HG03060 (cell line): Measurements from ENCODE around the gene BNIP1.
"Not testable (repeated sequence)": the region's sequence is repeated elsewhere in the genome, so short reads cannot be mapped to it uniquely, and the experiment has no call there.

ENCODE experiments used
- ATAC-seq: cut with Tn5 transposase; IDR thresholded peaks from one replicate; pipeline ENCODE4 v1.9.1; 2021; ENCODE audit warnings: low read depth, moderate number of reproducible peaks; ENCODE audit not compliant: unreplicated experiment

Gene BNIP1

DNA sequence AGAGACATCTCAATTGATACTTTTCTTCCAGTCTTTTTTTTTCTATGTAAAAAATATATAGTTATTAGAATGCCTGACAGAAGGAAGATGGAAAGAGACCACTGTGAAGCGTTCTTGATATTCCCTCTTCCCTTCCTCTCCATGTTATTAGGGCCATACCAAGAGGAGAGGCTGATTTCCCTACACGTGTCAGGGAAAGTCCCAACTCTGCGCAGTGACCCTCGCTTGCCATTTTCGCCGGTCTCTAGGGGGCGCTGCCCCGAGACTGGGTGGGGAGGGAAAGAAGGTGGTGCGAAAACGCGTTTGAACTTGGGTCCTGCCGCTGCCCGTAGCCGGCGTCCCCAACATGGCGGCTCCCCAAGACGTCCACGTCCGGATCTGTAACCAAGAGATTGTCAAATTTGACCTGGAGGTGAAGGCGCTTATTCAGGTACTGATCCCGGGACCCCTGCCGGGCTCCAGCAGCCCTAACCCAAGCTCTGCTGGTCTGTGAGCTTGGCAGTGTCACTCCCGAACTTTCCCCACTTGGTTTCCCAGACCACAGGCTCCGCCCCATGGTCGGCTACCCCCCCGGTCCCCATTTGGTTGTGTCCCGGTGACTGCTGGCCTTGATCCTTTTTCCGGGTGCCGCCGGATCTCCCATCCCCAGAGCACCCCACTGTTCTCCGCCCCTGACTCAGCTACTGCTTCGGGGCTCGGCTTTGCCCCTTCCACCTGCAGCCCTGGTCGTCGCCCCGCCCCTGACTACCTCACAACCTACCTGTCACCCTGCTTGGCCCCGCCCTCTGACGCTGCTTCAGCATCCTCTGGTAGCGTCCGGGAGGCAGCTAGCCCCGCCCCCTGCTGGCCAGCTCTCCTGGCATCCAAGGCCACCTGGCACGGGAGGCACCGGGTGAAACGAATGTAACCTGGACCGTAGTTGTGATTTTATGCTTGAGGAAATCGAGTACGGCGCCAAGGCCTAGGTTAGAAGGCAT, at the start of gene BNIP1:
Gene BNIP1 (plus strand): TSS at position 332 of the 977 bp plus-strand sequence. CDS start 15 bp downstream, at position 347.
- ATAC-seq: peak; percentile 80

DNA sequence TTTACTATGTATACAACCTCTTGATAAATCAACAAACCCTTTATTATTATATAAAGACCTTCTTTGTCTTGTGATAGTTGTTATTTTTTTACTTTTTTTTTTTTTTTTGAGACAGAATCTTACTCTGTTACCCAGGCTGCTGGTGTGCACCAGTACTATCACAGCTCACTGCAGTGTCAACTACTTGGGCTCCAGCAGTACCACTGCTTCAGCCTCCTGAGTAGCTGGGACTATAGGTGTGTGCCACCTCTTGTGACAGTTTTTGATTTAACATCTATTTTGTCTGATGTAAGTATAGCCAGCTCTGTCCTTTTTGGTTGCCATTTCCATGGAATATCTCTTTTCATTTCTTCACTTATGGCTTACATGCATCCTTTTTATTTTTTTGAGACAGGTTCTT, 45.5 kb upstream of the BNIP1 start:
- ATAC-seq: no peak

DNA sequence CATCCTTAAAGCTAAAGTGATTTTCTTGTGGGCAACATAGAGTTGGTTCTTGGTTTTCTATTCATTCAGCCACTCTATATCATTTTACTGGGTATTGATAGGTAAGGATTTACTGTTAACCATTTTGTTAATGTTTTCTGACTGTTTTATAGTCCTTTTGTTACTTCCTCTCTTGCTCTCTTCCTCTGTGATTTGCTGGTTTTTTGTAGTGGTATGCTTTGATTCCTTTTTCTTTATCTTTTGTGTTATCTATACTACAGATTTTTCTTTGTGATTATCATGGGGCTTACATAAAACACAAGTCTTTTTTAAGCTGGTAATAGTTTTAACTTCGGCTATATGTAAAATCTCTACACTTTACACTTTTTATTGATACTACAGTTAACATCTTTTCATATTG, 44.9 kb upstream of the BNIP1 start:
- no peak for ATAC-seq

- ATAC-seq: no peak
Measured at GRCh38 chr5:173101245-173101644, 43.1 kb upstream of the BNIP1 start.

- ATAC-seq: no peak
Measured at GRCh38 chr5:173103411-173103810, 40.9 kb upstream of the BNIP1 start.

DNA sequence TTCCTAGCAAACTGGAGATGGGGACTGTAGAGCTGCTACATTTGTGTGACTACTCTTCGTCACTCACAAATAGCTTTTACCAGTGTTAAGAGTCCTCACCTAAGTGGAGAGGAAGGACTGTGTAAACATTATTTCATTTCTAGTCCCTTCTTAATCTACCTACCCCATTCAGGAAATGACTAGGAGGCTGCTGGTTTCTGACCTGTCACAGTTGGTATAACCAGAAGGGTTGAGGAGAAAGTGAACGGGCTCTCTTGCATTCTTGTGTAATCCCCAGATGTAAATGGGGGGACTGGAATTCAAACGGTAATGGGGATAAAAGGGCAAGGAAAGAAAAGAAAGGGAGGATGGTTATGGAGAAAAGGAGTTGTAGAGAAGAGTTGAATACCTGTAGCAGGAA, 35.4 kb upstream of the BNIP1 start:
- no peak for ATAC-seq

- ATAC-seq: no peak
Measured at GRCh38 chr5:173114536-173114935, 29.8 kb upstream of the BNIP1 start.

DNA sequence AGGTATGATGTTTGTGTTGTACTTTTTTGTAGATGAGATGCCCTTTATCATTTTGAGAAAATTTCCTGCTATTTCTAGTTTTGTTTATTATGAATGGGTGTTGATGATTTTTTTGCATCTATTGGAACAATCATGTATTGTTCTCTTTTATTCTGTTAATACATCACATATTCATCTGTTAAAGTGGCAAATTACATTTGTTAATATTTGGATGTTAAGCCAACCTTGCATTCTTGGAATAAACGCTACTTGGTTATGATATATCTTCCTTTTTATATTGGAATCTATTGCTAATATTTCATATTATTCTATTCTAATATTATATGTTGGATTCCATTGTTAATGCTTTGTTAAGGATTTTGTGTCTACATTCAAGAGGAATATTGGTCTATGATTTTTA, 24.6 kb upstream of the BNIP1 start:
- no peak for ATAC-seq

- no peak for ATAC-seq
Measured at GRCh38 chr5:173123416-173123815, 20.9 kb upstream of the BNIP1 start.

DNA sequence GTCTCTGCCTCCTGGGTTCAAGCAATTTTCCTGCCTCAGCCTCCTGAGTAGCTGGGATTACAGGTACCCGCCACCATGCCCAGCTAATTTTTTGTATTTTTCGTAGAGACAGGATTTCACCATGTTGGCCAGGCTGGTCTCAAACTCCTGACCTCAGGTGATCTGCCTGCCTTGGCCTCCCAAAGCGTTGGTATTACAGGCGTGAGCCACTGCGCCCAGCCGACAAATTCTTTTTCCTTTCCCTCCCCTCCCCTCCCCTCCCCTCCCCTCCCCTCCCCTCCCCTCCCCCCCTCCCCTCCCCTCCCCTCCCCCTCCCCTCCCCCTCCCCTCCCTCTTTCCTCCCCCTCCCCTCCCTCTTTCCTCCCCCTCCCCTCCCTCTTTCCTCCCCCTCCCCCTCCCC, 12.2 kb upstream of the BNIP1 start:
- ATAC-seq: not testable (repeated sequence)

- no peak for ATAC-seq
Measured at GRCh38 chr5:173138707-173139106, 5.6 kb upstream of the BNIP1 start.

DNA sequence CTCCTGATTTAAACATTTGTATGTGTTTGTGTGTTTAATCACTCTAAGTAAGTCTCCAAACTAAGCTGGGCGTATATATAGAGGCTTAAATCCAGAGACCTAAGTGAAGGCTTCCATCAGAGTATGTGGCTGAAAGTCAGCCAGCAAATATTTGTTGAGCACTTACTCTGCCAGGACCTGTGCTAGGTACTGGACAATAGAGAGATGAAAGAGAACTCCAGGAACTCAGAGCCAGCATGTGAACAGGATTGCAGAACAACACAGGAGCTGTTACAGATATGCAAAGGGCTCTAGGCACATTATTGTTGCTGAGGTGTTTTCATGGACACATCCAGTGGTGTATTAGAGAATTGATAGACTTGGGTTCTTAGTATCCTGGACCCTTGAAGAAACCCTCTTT, 4.7 kb upstream of the BNIP1 start:
- no peak for ATAC-seq

DNA sequence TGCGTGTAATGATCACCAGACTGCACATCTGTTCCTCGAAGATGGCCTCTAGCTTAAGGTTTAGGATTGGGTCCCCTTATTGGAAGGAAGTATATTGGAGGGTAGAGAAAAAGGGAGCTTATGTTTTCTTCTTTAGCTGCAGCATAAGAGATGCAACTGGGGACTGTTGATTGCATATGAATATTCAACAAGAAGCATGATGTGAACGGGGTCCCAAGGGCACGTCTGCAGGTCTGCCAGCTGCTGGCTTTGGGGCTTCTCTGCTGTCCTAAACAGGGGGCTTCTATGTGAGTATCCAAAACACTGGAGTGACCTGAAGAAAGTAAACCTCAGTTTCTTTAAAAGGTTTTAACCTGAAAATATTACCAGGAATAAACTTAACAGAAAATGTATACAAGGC, 3.6 kb upstream of the BNIP1 start:
- ATAC-seq: no peak

DNA sequence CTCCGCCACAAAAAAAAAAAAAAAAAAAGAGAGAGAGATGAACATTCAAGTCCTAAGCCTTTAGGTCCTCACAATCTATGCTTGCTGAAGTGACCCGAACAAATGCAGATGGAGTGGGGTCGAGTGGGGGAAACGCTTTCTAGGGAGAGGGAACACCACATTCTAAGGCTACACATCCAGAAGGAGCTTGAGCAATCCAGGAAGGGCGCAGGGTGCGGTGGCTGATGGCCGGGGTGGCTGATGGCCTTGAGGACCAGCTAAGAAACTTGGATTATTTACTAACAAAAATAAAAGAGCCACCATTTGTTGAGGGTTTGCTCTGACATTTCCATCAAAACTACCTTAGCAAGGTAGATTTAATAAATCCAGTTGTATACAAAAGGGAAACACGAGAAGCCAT, 764 bp upstream of the BNIP1 start:
- ATAC-seq: no peak

- no peak for ATAC-seq
Measured at GRCh38 chr5:173148354-173148753, 4.0 kb downstream of the BNIP1 start.

GRCh38 chr5:173152547-173152946, 8.2 kb downstream of the BNIP1 start:
- no peak for ATAC-seq

GRCh38 chr5:173153842-173154241, 9.5 kb downstream of the BNIP1 start:
- no peak for ATAC-seq

DNA sequence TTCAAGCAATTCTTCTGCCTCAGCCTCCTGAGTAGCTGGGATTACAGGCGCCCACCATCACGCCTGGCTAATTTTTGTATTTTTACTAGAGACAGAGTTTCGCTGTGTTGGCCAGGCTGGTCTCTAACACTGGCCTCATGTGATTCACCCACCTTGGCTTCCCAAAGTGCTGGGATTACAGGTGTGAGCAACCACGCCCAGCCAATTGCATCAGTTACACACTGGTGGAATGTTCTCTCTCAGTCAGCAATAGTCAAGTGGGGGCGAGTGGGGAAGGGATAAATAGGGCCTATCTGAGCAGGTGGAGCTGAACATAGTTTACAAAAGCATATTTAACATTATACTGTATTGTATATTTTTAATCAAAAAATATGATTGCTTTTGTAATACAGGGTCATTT, 10.3 kb downstream of the BNIP1 start:
- ATAC-seq: not testable (repeated sequence)

- ATAC-seq: no peak
Measured at GRCh38 chr5:173155912-173156311, 11.6 kb downstream of the BNIP1 start.

GRCh38 chr5:173158366-173158765, 14.0 kb downstream of the BNIP1 start:
- ATAC-seq: no peak

DNA sequence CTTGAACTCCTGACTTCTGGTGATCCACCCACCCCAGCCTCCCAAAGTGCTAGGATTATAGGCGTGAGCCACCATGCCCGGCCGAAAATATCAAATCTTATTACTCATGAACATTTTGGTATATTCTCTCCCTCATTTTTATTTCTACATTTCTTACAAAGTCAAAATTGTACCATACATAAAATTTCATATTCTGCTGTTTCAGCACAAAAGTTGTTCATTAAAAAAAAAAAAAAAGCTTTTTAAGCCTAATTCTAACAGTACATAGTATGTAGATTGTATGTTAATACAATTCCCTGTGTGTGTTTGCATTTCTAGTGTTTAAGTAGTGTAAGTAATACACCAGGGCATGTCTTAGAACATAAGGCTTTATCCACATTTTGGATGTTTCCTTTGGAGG, 14.9 kb downstream of the BNIP1 start:
- no peak for ATAC-seq

DNA sequence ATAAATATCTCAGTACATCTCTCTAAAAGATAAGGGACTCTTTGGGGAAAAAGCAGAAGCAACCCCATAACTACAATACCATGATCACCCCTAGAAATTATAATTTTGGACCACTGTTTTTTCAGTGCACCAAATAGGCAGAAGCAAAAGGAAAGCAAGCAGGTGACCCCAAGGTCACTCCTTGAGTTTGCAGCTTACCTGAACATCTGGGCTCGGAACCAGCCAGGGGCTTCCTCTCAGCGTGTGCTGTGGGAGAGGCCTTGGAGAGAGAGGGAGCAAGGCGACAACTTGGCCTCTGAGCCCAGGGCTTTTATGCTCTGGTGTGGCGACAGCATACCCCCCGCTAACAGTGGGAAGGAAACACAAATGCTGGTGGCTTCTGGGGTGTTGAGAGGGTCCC, 16.8 kb downstream of the BNIP1 start:
- ATAC-seq: no peak
